ENCODE data around the gene ERCC2. TPM values are rescaled to one million over a fixed set of nuclear protein-coding genes. Genes with fewer than 3 reads are reported as not detected.
A peak's percentile ranks its signal among the peaks of the same experiment; 100 is the strongest.
"Not testable (repeated sequence)": the region's sequence is repeated elsewhere in the genome, so short reads cannot be mapped to it uniquely, and the experiment has no call there.

The ERCC2 gene
- total RNA-seq, 2 donors from 2014 or later = 18.1 to 44.0 TPM

DNA sequence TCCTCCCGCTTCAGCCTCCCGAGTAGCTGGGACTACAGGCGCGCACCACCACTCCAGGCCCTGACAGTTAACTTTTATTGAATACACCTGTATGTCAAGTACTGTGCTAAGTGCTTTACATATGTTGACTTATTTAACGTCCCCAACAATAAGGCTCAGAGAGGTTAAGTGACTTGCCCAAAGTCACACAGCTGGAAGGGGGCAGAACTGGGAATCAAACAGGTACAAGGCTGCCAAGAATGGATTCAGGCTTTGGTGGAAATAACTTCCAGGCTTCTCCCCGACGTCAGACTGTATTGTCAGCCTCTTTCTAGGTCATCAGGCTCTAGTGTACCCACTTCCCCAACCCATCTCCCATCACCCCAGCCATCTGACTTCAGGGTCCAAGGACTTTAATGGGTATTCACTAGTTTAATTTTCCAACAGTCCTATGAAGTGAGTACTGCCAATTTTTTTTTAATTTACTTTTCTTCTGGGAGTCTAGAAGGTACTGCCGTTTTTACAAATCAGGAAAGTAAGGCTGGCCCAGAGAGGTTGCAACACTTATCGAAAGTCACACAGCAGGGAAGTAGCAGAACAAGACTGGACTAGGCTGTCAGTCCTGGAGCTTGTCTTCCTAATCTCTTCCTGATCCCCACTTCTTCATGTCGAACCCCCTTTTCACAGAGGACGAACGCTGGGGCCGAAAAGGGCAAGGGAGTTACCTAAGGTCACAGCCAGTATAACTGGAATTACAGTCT, 42.8 kb downstream of the ERCC2 start:
- no peak overlapping the region for H3K4me3 Mint-ChIP-seq
- H3K27ac Mint-ChIP-seq = no peak overlapping the region
- no peaks in the 10 kb centered on the region for H3K9me3 Mint-ChIP-seq
- DNase-seq (ENCODE audit: low spot score) = no peak
- no peaks in the 10 kb centered on the region for H3K36me3 Mint-ChIP-seq
- peaks cover 0 to 4% of the 10 kb centered on the region in 2 donors for H3K4me1 Mint-ChIP-seq (ENCODE audit: low read depth in 2 of 2)
- H3K27me3 Mint-ChIP-seq = peaks cover 9 to 10% of the 10 kb centered on the region in 2 donors
- ATAC-seq = no peak

DNA sequence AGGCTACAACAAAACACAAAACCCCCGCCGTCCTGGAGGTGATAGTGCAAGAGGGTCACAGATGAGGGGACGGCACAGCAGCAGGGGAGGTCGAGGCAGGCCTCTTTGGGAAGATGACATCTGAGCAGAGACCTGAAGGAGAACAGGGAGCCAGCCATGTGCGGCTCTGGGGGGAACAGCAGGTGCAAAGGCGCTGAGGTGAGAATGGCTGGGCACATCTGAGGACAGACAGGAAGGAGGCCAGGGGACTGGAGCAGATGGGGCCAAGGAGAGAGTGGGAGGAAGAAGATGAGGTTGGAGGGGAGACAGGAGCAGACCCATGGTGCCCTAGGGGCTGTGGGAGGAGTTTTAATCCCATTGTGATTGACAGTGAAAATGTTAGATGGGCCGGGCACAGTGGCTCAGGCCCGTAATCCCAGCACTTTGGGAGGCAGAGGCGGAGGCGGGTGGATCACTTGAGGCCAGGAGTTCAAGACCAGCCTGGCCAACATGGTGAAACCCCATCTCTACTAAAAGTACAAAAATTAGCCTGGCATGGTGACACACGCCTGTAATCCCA, 45.9 kb downstream of the ERCC2 start:
- Mint-ChIP-seq H3K27ac (no peak overlapping the region), H3K9me3 (no peaks in the 10 kb centered on the region), H3K36me3 (no peaks in the 10 kb centered on the region), H3K4me1 (ENCODE audit: low read depth in 2 of 2) (peaks cover 0 to 4% of the 10 kb centered on the region in 2 donors), H3K27me3 (peaks cover 9 to 10% of the 10 kb centered on the region in 2 donors), H3K4me3 (no peak overlapping the region)
- ATAC-seq (no peak), DNase-seq (ENCODE audit: low spot score) (no peak)

DNA sequence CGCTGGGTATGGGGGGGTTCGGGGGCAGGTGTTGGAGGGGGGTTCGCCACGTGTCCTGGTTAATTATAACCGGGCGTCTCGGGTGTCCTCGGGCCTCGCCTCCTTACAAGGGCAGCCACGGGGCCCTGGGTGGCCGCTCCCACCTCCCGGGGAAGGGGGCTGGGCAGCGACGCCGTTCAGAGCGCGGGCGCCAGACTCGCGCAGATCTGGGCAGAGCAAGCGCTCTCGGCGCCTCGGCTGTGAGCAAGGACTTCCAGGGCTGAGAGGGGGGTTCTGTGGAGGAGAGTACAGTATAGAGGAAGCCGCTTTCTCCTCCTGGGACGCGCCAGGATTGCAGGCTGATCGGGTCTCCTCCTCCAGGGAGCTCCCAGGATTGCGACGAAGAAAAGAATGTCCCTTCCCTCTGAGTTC, 46.7 kb downstream of the ERCC2 start:
- ATAC-seq (no peak), DNase-seq (ENCODE audit: low spot score) (no peak)
- H3K27me3 Mint-ChIP-seq = peaks cover 9 to 10% of the 10 kb centered on the region in 2 donors
- H3K36me3 Mint-ChIP-seq = no peaks in the 10 kb centered on the region
- H3K9me3 Mint-ChIP-seq = no peaks in the 10 kb centered on the region
- H3K4me3 Mint-ChIP-seq = no peak overlapping the region
- H3K27ac Mint-ChIP-seq = no peak overlapping the region
- peaks cover 0 to 4% of the 10 kb centered on the region in 2 donors for H3K4me1 Mint-ChIP-seq (ENCODE audit: low read depth in 2 of 2)

DNA sequence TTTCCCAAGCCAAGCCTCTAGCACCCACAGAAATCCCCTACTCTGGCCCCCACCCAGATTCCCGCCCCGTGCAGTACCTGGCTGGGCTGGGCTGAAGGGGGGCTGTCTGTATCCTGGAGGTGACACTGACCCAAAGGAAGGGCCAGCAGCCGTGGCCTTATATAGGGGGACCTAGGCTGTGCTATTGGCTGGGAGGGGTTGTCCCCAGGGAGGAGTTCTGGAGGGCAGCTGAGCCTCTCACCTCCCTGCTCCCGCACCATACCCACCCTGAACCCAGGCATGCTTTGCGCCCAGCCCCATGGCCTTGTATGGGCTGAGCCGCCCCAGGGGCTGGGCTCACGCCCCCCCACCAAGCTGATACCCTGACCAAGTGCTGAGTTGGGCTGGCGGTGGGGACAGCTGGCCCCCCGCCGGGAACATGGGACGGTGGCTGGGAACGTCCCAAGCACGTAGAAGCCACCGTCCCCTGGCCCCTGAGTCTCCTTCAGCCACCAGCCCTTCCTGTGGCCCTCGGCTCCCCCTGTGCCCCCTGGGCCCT, 47.6 kb downstream of the ERCC2 start, which contains the start of gene CKM:
CKM (minus strand) TSS at position 132 of the 538 bp plus-strand sequence. CDS start 3,162 bp downstream, outside the sequence.
- no peak within 1 kb of the TSS for H3K4me3 Mint-ChIP-seq
- no peak for ATAC-seq
- no peaks in the 10 kb centered on the region for H3K9me3 Mint-ChIP-seq
- DNase-seq (ENCODE audit: low spot score) = no peak
- H3K27ac Mint-ChIP-seq = no peak within 1 kb of the TSS
- H3K27me3 Mint-ChIP-seq = peaks cover 7 to 11% of the 10 kb centered on the region in 2 donors
- no peaks in the 10 kb centered on the region for H3K36me3 Mint-ChIP-seq
- H3K4me1 Mint-ChIP-seq (ENCODE audit: low read depth in 2 of 2) = peaks cover 0 to 4% of the 10 kb centered on the region in 2 donors

DNA sequence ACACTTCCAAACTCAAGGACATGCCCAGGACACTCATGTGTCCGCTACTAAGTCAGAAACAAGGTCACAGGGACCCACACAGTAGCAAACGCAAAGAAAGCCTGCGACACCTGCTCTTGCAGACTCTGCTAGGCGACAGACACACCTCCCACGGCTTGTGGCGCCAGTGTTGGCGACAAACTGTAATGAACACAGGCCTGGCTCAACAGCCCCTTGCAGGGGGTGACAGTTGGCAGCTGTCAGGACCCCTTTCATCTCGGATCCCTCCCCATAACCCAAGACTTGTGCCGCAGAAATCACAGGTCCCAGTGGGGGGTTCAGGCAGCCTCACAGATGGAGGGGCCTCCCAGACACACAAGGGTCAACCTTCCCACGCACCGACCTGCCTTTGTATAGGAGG, 48.1 kb downstream of the ERCC2 start:
- Mint-ChIP-seq H3K4me1 (ENCODE audit: low read depth in 2 of 2) (peaks cover 0 to 4% of the 10 kb centered on the region in 2 donors), H3K27ac (no peak overlapping the region), H3K9me3 (no peaks in the 10 kb centered on the region), H3K27me3 (peaks cover 11 to 16% of the 10 kb centered on the region in 2 donors), H3K4me3 (no peak overlapping the region), H3K36me3 (no peaks in the 10 kb centered on the region)
- ATAC-seq (no peak), DNase-seq (ENCODE audit: low spot score) (no peak)

DNA sequence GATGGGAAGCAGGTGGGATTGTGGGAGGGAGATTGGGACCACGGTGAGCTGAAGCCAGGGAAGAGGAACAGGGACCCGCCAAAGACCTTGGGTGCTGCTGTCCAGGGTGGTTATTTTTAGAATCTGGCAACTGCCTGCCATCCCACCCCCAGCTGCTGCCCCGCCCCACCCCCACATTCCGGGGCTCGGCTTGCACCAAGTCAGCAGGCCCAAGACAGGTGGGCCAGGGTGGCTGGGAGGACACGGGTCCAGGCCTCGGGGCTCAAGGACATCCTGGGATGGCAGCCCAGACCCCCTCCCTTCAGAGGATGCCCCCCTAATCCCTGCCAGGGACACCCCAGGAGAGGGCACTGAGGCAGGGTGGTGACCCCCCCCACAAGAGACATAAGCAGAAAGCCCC, 48.5 kb downstream of the ERCC2 start:
- Mint-ChIP-seq H3K27me3 (peaks cover 13 to 20% of the 10 kb centered on the region in 2 donors), H3K4me3 (no peak overlapping the region), H3K36me3 (no peaks in the 10 kb centered on the region), H3K27ac (no peak overlapping the region), H3K9me3 (no peaks in the 10 kb centered on the region), H3K4me1 (ENCODE audit: low read depth in 2 of 2) (peaks cover 0 to 4% of the 10 kb centered on the region in 2 donors)
- no peak for ATAC-seq
- no peak for DNase-seq (ENCODE audit: low spot score)

DNA sequence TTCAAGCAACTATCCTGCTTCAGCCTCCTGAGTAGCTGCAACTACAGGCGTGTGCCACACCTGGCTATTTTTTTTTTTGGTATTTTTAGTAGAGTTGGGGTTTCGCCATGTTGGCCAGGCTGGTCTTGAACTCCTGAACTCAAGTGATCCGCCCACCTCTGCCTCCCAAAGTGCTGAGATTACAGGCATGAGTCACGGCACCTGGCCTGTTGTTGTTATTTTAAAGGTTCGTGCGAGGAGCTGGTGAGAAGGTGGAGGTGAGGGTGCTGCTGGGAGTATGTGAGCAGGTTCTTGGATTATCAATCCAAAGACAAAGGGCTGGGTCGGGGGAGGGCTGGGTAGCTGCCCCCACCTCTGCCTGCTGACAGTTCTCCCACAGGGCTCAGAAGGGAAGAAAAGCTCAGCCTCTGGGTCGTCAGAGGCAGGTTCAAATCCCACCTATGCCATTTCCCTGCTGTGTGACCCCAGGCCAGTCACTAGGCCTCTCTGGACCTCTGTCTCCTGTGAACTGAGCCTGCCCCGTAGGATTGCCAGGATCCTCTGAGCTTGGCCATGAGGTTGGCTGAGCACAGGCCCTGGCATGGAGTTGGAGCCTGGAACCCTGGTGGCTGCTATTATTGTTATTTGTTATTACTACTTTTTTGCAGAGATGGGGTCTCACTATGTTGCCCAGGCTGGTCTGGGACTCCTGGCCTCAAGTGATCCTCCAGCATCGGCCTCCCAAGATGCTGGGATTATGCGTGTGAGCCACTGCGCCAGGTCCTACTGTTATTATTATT, 49.2 kb downstream of the ERCC2 start:
- ATAC-seq = no peak
- H3K36me3 Mint-ChIP-seq = no peaks in the 10 kb centered on the region
- H3K4me3 Mint-ChIP-seq = no peak overlapping the region
- peaks cover 0 to under 1% of the 10 kb centered on the region in 2 donors for H3K4me1 Mint-ChIP-seq (ENCODE audit: low read depth in 2 of 2)
- H3K9me3 Mint-ChIP-seq = no peaks in the 10 kb centered on the region
- H3K27me3 Mint-ChIP-seq = peaks cover 18 to 27% of the 10 kb centered on the region in 2 donors
- H3K27ac Mint-ChIP-seq = no peak overlapping the region
- DNase-seq (ENCODE audit: low spot score) = no peak

DNA sequence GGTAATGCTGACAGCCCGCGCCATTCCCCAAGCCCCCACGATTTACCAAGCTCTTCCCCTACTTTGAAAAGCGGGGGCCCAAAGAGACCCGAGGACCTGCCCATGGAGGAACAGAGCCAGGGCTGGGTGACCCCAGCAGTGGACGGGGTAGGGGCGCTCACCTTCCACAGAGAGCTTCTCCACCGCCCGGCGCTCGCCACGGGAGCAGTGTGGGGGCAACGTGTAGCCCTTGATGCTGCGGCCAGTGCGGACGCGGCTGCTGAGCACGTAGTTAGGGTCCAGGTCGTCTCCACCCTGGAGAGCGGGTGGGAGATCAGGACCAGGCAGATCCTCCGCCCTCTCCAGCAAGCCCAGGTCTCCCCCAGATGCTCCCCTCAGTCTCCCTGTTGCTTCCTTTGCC, 55.1 kb downstream of the ERCC2 start:
- H3K27me3 Mint-ChIP-seq = peaks cover 21 to 41% of the 10 kb centered on the region in 2 donors
- no peak overlapping the region for H3K27ac Mint-ChIP-seq
- no peaks in the 10 kb centered on the region for H3K4me1 Mint-ChIP-seq (ENCODE audit: low read depth in 2 of 2)
- no peaks in the 10 kb centered on the region for H3K36me3 Mint-ChIP-seq
- ATAC-seq (peak; percentile 24 to 40), DNase-seq (ENCODE audit: low spot score) (no peak)
- no peak overlapping the region for H3K4me3 Mint-ChIP-seq
- H3K9me3 Mint-ChIP-seq = no peaks in the 10 kb centered on the region

DNA sequence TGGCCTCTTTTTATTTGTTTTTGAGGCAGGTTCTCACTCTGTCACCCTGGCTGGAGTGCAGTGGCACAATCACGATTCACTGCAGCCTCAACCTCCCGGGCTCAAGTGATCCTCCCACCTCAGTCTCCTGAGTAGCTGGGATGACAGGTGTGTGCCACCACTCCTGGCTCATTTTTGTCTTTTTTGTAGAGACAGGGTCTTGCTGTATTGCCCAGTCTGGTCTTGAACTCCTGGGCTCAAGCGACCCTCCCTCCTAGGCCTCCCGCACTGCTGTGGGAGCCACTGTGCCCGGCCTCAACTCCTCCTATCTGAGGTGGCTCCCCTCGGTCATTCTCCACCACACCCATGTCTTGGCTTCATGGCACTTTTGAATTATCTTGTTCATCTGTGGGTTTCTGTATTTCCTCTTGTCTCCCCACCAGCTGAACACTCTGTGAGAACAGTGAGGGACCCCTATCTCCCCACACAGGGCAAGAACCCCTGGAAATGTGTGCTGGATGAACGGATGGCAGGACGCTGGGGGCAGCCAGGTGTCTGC, 55.6 kb downstream of the ERCC2 start:
- H3K4me3 Mint-ChIP-seq = no peak overlapping the region
- H3K36me3 Mint-ChIP-seq = no peaks in the 10 kb centered on the region
- no peaks in the 10 kb centered on the region for H3K9me3 Mint-ChIP-seq
- peaks cover 21 to 41% of the 10 kb centered on the region in 2 donors for H3K27me3 Mint-ChIP-seq
- ATAC-seq = no peak
- H3K4me1 Mint-ChIP-seq (ENCODE audit: low read depth in 2 of 2) = no peaks in the 10 kb centered on the region
- DNase-seq (ENCODE audit: low spot score) = no peak
- no peak overlapping the region for H3K27ac Mint-ChIP-seq

DNA sequence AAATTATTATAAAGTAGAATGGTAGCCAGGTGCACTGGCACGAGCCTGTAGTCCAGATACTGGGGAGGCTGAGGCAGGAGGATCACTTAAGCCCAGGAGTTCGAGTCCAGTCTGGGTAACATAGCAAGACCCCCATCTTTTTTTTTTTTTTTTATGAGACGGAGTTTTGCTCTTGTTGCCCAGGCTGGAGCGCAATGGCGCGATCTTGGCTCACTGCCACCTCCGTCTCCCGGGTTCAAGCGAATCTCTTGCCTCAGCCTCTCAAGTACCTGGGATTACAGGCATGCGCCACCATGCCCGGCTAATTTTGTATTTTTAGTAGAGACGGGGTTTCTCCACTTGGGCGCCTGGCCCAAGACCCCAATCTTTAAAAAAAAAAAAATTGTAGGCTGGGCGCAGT, 58.1 kb downstream of the ERCC2 start:
- H3K4me3 Mint-ChIP-seq; ATAC-seq; H3K9me3 Mint-ChIP-seq; DNase-seq (ENCODE audit: low spot score); H3K27ac Mint-ChIP-seq; H3K36me3 Mint-ChIP-seq; H3K4me1 Mint-ChIP-seq (ENCODE audit: low read depth in 2 of 2): not testable (repeated sequence)
- peaks cover 18 to 34% of the 10 kb centered on the region in 2 donors for H3K27me3 Mint-ChIP-seq

DNA sequence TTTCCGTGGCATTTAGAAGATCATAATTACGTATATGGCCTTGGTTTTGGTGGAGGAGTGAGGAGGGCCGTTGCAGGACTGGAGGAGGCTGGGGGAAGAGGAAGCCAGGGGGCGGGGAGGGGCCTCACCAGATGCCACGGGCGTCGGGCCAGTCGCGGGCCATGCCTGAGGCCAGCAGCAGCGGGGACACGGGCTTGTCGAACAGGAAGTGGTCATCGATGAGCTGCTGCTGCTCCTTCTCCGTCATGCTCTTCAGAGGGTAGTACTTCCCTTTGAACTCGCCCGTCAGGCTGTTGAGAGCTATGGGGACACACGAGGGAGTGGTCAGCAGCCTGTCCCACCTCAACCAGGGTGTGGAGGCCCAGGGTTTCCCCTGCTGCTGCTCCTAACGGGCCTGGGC, 58.8 kb downstream of the ERCC2 start:
- no peak overlapping the region for H3K27ac Mint-ChIP-seq
- H3K9me3 Mint-ChIP-seq = no peaks in the 10 kb centered on the region
- H3K36me3 Mint-ChIP-seq = no peaks in the 10 kb centered on the region
- H3K4me1 Mint-ChIP-seq (ENCODE audit: low read depth in 2 of 2) = no peaks in the 10 kb centered on the region
- no peak overlapping the region for H3K4me3 Mint-ChIP-seq
- H3K27me3 Mint-ChIP-seq = peaks cover 13 to 28% of the 10 kb centered on the region in 2 donors
- DNase-seq (ENCODE audit: low spot score) (no peak), ATAC-seq (peak in 1 of 2 donors; percentile 44)

DNA sequence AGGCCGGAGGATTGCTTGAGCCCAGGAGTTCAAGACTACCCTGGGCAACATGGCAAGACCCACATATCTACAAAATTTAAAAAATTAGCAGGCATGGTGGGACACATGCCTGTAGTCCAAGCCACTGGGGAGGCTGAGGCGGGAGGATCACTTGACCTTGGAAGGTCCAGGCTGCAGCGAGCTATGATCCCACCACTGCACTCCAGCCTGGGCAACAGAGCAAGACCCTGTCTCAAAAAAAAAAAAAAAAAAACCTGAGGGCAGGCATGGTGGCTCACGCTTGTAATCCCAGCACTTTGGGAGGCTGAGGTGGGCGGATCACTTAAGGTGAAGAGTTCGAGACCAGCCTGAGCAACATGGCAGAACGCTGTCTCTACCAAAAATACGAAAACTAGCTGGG, 61.1 kb downstream of the ERCC2 start:
- H3K36me3 Mint-ChIP-seq; DNase-seq (ENCODE audit: low spot score); H3K4me3 Mint-ChIP-seq; H3K27ac Mint-ChIP-seq; ATAC-seq; H3K4me1 Mint-ChIP-seq (ENCODE audit: low read depth in 2 of 2); H3K9me3 Mint-ChIP-seq: not testable (repeated sequence)
- H3K27me3 Mint-ChIP-seq = peaks cover 3 to 12% of the 10 kb centered on the region in 2 donors

DNA sequence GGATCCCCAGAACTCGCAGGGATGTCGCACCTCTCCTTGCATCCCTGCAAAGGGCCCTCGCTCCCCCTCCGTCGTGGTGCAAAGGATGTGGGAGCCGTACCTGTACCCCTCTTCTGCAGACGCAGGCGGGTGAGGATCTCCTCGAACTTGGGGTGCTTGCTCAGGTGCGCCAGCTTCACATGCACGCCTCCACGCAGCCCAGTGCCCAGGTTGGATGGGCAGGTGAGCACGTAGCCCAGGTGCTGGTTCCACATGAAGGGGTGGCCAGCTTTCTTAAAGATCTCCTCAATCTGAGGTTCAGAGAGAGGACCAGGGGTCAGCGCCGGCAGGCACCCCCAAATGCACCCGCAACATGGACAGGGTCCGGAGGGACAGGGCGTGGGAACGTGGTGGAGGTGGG, 63.0 kb downstream of the ERCC2 start:
- Mint-ChIP-seq H3K36me3 (no peaks in the 10 kb centered on the region), H3K4me3 (no peak overlapping the region), H3K27me3 (no peaks in the 10 kb centered on the region), H3K4me1 (ENCODE audit: low read depth in 2 of 2) (peaks cover 0 to 7% of the 10 kb centered on the region in 2 donors), H3K9me3 (peaks cover 3% of the 10 kb centered on the region), H3K27ac (no peak overlapping the region)
- no peak for ATAC-seq
- DNase-seq (ENCODE audit: low spot score) = no peak

Data from natural killer cell treated with Interleukin-12 subunit alpha and Interleukin-12 subunit beta and Interleukin-15 and Interleukin-18, amount 100 ng/mL, for 72 hours (primary cell).